Kidney (tissue), 14 donors: ENCODE results near the gene SLAMF9. TPM values are rescaled to one million over a fixed set of nuclear protein-coding genes. Genes with fewer than 3 reads are reported as not detected.

ENCODE experiments used
- DNase-seq, 5 donors: peaks; one replicate each; pipeline ENCODE4 v3.0.0-alpha.2; 2013 to 2020
- FAIRE-seq: peaks from 2 replicates; lab custom pipeline; 2012; peaks lifted over from hg19 to GRCh38; lab: Jason Lieb, UNC
- H3K27ac ChIP-seq, 2 donors: one replicate each; pipeline ENCODE4 v1.7.0; 2013; ENCODE audit warnings: low read depth in 2 of 2, low read length in 2 of 2, inconsistent platforms in 1 of 2
- H3K27me3 ChIP-seq: one replicate; pipeline ENCODE4 v1.7.1; 2013; ENCODE audit warnings: low read length, inconsistent platforms; ENCODE audit not compliant: control insufficient read depth, insufficient read depth
- H3K36me3 ChIP-seq, 3 donors: one replicate each; pipeline versions ENCODE4 v1.7.0 to v1.7.1; 2013; ENCODE audit warnings: low read length in 3 of 3, control low read depth in 1 of 3, inconsistent platforms in 1 of 3; ENCODE audit not compliant: insufficient read depth in 3 of 3, control insufficient read depth in 2 of 3
- H3K4me1 ChIP-seq, 3 donors: one replicate each; pipeline versions ENCODE4 v1.7.0 to v1.7.1; 2013; ENCODE audit warnings: low read length in 3 of 3, inconsistent platforms in 1 of 3, low read depth in 1 of 3; ENCODE audit not compliant: control insufficient read depth in 2 of 3, insufficient read depth in 2 of 3
- H3K4me3 ChIP-seq, 3 donors: one replicate each; pipeline versions ENCODE4 v1.7.0 to v1.8.1; 2013; ENCODE audit warnings: low read length in 3 of 3, control low read depth in 1 of 3, inconsistent platforms in 1 of 3
- H3K9ac ChIP-seq, 3 donors: one replicate each; pipeline versions ENCODE4 v1.7.0 to v1.7.1; 2013; ENCODE audit warnings: low read length in 3 of 3, control low read depth in 1 of 3, inconsistent platforms in 1 of 3
- H3K9me3 ChIP-seq, 3 donors: one replicate each; pipeline versions ENCODE4 v1.7.0 to v1.7.1; 2013; ENCODE audit warnings: low read length in 3 of 3, control low read depth in 1 of 3, inconsistent platforms in 1 of 3; ENCODE audit not compliant: control insufficient read depth in 2 of 3, insufficient read depth in 1 of 3
- CTCF ChIP-seq: IDR thresholded peaks from 3 replicates; pipeline ENCODE4 v1.5.1; 2012; ENCODE audit warnings: mild to moderate bottlenecking, moderate library complexity, borderline replicate concordance; ENCODE audit not compliant: insufficient read depth; ENCODE audit errors: extremely low read depth
- intact Hi-C: fragments of 100-400 bp; cut with DNase I; formaldehyde crosslinking; loops from one replicate; pipeline ENCODE4 v1.11.1; 2022
- polyA plus RNA-seq: library from polyadenylated mRNA; stranded (reverse); fragments of 350-450 nt; fragmentation: Illumina TruSeq; extraction: RNeasy Lipid Tissue Mini Kit (QIAGEN cat#74804); gene quantifications from one replicate; pipeline ENCODE4 v1.2.3, GENCODE V29; 2014; ENCODE audit warnings: low read depth, low replicate concordance; ENCODE audit not compliant: insufficient read depth
- total RNA-seq: library from RNA; stranded (reverse); fragmentation: NEBNext Ultra II Directional; extraction: Animal tissue kit (Norgen Biotek cat#: 25700); gene quantifications from one replicate; pipeline ENCODE4 v1.2.1, GENCODE V29; 2021
- donor health status: control.
- donor health status: control.
- donor health status: control.
- donor health status: control.
- donor health status: control.
- donor health status: DM: yes; HTN: yes; CAD: no.
- donor health status: Normal renal cell carcinoma (clear cell type).

The SLAMF9 gene
- total and polyA plus RNA-seq, 2 donors from 2014 or later: not detected

DNA sequence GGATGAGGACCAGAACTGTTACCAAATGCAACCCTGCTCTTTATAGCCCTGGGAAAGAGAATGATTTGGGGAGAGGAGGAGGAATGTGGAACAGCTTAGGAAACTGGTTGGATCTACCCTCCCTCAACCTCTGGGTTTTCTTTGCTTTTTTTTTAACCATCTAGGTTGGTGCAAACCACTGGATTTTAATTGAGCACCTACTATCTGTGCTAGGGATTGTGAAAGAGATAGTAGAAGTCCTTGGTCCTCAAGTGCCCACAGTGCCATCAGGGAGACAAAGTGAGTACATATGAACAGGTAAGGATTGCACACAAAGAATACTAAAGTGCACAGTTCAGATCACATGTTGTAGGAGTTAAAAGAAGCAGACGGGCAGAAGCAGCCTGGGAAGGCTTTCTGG, 33.4 kb downstream of the SLAMF9 start:
- H3K27me3 ChIP-seq: no peaks in the 10 kb centered on the region
- no peak for TF ChIP-seq CTCF
- no peak overlapping the region for H3K27ac ChIP-seq
- H3K9ac ChIP-seq: no peak overlapping the region
- no peaks in the 10 kb centered on the region for H3K9me3 ChIP-seq
- DNase-seq: no peak
- FAIRE-seq: no peak
- intact Hi-C loops: no loop called here
- peaks cover 2 to 26% (median 9%) of the 10 kb centered on the region in 3 donors for H3K4me1 ChIP-seq
- no peak overlapping the region for H3K4me3 ChIP-seq
- peaks cover 0 to 28% (median 19%) of the 10 kb centered on the region in 3 donors for H3K36me3 ChIP-seq

DNA sequence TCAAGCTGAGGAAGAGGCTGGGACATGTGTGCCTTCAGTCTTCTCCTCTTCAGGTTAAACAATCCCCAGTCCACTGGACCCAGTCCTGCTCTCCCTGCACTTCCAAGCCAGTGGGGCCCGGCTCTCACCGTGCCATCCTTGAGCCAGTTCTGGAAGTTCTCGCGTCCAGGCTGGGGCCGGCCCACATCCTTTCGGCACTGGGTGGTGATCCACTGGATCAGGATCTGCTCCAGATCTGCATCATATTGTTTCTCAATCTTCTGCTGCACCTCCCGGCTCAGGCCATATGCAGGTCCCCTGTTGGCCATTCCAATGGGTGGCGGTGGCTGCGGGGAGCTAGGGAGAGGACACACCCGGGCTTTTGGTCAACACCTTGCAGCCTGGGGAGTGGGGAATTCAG, 33.8 kb downstream of the SLAMF9 start:
- no peak overlapping the region for H3K9ac ChIP-seq
- no peak overlapping the region for H3K27ac ChIP-seq
- intact Hi-C loops: no loop called here
- no peaks in the 10 kb centered on the region for H3K9me3 ChIP-seq
- H3K4me3 ChIP-seq: no peak overlapping the region
- no peak for TF ChIP-seq CTCF
- FAIRE-seq (no peak), DNase-seq (peak in 1 of 5 donors; percentile 64)
- no peaks in the 10 kb centered on the region for H3K27me3 ChIP-seq
- H3K4me1 ChIP-seq: peaks cover 2 to 25% (median 9%) of the 10 kb centered on the region in 3 donors
- peaks cover 0 to 28% (median 19%) of the 10 kb centered on the region in 3 donors for H3K36me3 ChIP-seq

GRCh38 chr1:159919236-159919865, 34.7 kb downstream of the SLAMF9 start:
- H3K27ac ChIP-seq: no peak overlapping the region
- no peaks in the 10 kb centered on the region for H3K9me3 ChIP-seq
- H3K36me3 ChIP-seq: peaks cover 0 to 28% (median 19%) of the 10 kb centered on the region in 3 donors
- peak in 1 of 5 donors; percentile 53 for DNase-seq
- intact Hi-C loops: no loop called here
- H3K9ac ChIP-seq: no peak overlapping the region
- H3K27me3 ChIP-seq: no peaks in the 10 kb centered on the region
- FAIRE-seq: no peak
- no peak overlapping the region for H3K4me3 ChIP-seq
- H3K4me1 ChIP-seq: peaks cover 2 to 25% (median 9%) of the 10 kb centered on the region in 3 donors
- TF ChIP-seq CTCF: no peak
